RPMI8226 (cell line): ENCODE results near the gene PDCD2.
"Not testable (repeated sequence)": the region's sequence is repeated elsewhere in the genome, so short reads cannot be mapped to it uniquely, and the experiment has no call there.

Source experiments
- DNase-seq: peaks from one replicate; pipeline ENCODE4 v3.0.0-alpha.2; 2015

PDCD2 gene

DNA sequence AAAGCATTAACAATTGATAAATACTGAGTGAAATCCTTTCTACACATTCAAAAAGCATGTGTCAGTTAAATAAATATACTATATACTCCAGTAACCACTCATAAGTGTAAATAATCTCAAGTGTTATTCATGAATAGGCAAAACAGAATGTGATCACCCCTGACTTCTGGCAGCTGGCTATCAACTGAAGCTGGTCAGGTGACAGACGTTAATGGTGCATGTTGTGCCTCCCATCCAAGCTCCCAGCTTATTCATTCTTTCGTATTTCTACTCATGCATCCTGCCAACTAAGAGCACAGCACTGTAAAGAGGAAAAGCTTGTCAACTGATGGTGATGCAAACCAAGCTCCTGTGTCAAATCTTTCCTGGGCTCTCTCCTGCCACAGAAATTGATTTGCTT, 39.0 kb downstream of the PDCD2 start:
- no peak for DNase-seq

DNA sequence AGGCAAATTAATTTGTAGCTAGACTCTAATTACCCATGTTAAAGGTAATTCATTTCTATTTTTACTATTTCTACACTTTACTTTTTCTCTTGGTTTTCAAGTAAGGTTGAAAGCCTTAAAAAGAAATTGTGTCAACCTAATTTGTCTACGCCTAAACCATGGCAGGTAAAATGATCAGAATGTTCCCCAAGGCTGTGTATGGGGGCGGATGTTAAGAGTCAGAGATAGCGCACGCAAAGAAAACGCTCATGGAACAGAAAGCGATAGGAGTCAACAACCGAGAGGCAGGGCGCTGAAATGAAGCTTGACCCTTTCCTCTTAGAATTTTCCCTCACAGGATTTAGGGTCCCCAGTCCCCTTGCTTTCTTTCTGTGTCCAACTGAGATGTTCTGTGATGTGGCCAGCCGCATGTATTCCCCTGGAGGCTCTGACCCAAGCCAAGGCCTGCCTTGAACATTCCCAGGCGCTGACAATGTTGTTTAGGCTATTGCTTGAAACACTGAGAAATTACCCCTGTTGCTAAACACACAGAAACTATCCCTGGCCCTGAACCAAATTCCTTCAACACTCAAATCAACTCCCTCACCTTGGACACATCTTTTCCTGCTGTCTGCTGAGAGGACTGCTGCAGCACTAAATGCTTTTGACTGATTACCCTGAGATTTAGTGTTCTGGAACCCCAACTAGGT, 42.3 kb downstream of the PDCD2 start:
- no peak for DNase-seq

DNA sequence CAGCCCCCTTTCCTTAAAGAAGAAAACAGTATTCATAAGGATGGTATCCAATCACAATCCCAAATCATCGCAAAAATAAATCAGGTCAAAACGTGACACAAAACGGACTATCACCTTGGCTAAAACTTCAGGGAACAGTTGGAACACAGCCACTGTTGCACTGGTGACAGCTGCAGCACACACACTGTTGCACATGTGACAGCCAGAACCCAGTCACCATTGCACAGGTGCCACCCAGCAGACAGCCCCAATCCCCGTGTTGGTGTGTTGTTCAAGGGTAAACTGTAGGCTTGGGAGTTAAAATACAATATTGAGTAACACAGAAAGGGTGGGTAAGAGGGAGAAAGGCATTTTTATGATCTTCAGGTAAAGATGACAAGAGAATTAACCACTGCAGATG, 47.1 kb downstream of the PDCD2 start:
- no peak for DNase-seq

DNA sequence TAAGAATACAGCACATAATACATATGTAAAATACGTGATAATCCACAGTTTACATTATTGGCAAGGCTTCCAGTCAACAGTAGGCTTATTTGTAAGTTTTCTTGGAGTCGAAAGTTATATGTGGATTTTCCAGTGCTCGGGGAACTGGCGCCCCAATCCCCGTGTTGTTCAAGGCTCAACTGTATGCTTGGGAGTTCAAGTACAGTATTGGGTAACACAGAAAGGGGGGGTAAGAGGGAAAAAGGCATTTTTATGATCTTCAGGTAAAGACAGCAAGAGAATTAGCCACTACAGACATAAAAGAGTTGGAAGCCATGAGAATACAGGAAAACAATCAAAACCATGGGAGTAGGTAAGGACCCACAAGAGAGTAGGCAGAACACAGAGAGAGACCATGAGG, 47.8 kb downstream of the PDCD2 start:
- DNase-seq, result no peak

DNA sequence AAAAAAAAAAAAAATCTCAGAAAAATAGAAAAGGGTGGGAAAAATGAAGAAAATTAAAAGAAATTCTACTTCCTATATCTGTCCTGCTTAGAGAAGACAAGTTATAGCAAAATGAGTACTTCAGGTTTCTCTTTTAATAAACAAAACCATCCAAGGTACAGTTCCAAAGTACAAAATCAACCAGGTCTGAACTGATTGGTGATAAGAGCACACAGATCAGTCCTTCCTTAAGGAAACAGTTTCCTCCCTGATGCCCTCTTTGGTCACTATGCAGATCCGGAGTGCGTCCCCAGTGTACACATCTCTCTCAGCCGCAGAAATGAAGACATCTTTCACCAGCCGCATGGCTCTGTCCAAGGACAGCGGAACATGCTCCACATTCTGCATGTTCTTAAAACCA, 49.4 kb downstream of the PDCD2 start:
- no peak for DNase-seq

DNA sequence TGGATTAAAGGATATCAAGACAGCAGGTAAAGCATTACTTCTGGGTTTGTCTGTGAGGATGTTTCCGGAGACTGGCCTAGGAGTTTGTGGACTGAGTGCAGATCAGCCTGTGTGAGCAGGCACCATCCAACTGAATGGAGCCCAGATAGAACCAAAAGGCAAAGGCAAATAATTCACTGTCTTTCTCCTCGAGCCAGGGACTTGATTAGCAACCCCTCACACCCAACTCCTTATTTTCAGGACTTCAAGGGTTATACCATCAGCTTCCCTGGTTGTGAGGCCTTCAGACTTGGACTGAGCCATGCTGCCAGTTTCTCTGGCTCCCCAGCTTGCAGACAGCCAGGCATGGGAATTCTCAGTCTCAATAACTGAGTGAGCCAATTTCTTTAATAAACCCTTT, 50.6 kb downstream of the PDCD2 start:
- DNase-seq, result no peak

DNA sequence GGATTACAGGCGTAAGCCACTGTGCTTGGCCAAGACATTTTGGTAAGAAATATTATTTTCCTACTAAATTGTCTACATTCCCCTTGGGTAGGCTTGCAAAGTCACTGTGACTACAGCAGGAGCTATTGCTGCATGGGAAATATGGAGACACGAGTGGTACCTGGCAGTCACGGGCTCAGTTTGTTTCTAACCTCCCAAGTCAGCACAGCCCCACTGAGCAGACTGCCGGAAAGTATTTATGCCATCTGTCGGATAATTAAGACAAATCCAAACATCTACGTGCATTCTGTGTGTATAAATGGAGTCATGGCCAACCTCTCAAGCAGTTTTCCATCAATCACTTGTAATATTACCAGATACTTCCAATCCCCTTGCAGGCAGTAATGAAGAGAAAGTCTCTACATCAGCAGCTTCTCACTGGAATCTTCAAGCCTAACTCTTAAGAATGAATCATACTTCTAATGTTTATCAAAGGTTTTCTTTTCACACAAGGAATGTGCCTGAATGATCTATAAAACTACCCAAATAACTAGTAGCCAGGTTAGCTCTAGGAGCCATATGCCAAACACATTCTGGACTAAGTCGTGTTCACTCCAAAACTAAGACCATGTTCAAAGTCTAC, 51.5 kb downstream of the PDCD2 start:
- DNase-seq, result no peak

DNA sequence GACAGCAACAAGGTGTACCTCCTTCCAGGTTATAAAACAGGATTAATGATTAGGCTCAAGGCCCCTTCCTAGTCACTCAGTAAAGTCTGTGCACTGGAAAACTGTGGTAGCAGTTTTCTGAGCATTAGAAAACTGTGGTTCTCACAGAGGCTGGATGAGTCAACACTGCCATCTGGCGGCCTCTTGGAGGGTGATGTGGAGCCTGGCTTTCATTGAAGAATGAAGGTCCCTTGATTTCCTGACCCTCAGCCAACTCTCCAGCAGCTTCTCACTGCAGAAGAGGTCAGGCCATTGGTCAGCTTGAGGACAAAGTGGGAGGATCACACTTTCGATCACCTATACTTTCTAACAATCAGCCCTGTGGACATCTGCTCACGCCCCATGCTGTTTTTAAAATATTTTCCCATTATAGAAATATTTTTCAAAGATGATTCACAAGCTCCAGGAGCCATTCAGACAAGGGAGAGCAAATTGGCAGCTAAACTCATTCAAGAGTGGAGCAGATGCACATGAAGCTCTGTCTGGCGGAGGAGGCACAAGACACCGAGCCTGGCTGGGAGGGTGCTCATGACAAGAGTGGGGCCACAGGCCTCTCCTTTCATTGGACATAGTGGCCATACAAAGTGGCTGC, 54.5 kb downstream of the PDCD2 start:
- DNase-seq, result peak; percentile 78

DNA sequence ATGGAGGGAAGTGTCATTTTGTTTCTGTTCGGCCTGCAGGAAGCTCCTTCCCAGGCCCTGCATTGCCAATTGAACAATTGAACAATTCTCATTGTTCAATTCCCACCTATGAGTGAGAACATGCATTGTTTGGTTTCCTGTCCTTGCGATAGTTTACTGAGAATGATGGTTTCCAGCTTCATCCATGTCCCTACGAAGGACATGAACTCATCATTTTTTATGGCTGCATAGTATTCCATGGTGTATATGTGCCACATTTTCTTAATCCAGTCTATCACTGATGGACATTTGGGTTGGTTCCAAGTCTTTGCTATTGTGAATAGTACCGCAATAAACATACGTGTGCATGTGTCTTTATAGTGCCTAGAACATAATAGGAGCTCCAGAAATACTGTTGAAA, 56.4 kb downstream of the PDCD2 start:
- DNase-seq, result not testable (repeated sequence)

DNA sequence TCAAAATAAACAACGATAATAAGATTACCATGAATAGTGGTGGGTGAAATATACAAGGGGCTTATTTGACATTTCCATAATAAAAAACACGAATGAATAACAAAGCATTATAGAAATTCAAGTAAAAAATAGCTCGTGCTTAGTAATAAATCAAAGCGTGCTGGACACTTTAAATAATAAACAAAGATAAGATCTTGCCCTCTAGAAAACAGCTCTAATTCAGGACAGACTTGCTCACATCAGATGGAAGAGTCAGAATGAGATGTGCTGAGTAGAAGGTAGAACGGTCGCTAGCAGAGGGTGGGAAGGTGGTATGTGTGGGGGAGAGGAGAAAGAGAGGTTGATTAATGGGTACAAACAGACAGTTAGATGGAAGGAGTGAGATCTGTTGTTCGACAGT, 58.6 kb downstream of the PDCD2 start:
- DNase-seq, result no peak
